HG02763 (cell line): ENCODE measurements around the gene MCUB.
"Not testable (repeated sequence)": the region's sequence is repeated elsewhere in the genome, so short reads cannot be mapped to it uniquely, and the experiment has no call there.

Experiments used
- ATAC-seq: cut with Tn5 transposase; IDR thresholded peaks from one replicate; pipeline ENCODE4 v1.9.1; 2021; ENCODE audit warnings: mild to moderate bottlenecking, moderate library complexity; ENCODE audit not compliant: unreplicated experiment

The MCUB gene

DNA sequence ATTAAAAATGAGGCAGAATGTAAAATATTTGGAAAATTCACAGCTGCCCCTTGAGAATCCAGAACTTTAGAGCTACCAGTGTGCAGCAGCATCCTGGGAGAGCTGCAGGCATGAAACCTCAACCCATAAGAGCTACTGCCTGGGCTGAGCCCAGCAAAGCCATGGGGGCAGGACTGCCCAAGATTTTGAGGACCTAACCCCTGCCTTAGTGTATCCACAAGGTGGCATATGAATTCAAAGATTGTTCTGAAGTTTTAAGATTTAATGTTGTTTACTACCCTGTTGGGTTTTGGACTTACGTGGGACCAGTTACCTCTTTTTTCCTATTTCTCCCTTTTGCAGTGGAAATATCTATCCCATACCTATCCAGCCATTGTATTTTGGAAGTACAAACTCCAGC, 116.8 kb downstream of the MCUB start:
- ATAC-seq: no peak

DNA sequence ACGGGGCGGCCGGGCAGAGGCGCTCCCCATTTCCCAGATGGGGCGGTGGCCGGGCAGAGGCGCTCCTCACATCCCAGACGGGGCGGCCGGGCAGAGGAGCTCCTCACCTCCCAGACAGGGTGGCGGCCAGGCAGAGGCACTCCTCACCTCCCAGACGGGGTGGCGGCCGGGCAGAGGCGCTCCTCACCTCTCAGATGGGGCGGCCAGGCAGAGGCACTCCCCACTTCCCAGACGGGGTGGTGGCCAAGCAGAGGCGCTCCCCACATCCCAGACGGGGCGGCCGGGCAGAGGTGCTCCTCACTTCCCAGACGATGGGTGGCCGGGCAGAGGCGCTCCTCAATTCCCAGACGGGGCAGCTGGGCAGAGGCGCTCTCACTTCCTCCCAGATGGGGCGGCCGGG, 118.4 kb downstream of the MCUB start:
- ATAC-seq: not testable (repeated sequence)

DNA sequence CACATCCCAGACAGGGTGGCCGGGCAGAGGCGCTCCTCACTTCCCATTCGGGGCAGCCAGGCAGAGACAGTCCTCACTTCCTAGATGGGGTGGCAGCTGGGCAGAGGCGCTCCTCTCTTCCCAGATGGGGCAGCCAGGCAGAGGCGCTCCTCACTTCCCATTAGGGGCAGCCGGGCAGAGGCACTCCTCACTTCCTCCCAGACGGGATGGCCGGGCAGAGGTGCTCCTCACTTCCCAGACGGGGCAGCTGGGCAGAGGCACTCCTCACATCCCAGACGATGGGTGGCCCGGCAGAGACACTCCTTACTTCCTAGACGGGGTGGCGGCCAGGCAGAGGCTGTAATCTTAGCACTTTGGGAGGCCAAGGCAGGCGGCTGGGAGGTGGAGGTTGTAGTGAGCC, 118.9 kb downstream of the MCUB start:
- ATAC-seq: not testable (repeated sequence)

DNA sequence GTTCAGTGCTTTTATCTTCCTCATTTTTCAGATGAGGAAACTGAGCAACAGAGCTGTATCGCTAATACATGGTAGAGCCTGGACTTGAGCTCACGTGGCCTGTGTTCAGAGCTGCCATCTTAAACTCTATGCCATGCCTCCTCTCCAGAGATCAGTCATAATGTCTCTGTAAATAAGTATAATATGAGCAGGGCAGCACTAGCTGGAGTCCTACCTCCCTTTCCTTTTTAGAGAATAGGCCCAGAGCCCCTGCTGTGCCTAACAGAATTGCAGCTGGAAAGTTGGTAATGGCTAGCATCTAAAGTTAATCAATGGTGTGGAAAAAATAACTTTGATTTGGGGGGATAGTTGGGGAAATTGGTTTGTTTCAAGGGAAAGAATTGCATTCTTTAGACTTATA, 122.8 kb downstream of the MCUB start:
- no peak for ATAC-seq

DNA sequence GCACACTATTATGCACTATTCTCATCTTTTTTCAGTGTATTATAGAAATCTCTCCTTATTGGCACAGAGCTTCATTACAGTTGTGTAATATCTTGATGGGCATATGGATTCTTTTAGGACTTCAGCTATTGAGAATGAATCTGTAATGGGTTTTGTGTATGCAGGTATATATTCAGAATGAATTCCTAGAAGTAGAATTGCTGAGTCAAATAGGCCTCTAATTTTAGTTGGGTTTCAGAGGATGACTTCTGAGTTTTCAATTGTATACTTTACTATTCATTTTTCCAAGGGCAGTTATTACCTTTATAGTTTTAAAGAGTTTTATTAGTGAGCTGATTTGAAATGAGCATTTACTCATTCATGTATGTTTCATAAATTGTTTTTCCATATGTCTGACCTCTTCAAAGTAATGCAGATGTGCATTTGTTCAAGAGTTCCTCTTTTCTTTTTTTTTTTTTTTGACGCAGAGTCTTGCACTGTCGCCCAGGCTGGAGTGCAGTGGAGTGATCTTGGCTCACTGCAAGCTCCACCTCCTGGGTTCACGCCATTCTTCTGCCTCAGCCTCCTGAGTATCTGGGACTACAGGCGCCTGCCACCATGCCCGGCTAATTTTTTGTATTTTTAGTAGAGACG, 123.7 kb downstream of the MCUB start:
- no peak for ATAC-seq

DNA sequence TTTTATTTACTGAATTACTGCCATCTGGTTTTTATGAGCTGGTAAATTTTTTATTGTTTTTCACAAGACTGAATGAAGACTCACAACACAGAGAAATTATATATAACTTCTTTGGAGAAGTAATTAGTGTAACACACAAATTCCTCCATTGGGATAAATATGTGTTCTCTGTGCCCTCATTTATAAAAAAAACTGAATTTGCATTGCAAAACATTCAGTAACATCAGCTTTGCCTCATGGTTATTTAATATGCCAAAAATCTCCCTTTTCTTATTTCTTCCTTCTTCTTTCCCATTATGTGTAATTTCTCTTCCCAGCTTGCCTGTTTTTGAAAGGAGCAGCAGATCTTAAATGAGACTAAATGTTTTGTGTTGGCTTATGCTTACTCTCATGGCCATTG, 124.7 kb downstream of the MCUB start:
- ATAC-seq: no peak

DNA sequence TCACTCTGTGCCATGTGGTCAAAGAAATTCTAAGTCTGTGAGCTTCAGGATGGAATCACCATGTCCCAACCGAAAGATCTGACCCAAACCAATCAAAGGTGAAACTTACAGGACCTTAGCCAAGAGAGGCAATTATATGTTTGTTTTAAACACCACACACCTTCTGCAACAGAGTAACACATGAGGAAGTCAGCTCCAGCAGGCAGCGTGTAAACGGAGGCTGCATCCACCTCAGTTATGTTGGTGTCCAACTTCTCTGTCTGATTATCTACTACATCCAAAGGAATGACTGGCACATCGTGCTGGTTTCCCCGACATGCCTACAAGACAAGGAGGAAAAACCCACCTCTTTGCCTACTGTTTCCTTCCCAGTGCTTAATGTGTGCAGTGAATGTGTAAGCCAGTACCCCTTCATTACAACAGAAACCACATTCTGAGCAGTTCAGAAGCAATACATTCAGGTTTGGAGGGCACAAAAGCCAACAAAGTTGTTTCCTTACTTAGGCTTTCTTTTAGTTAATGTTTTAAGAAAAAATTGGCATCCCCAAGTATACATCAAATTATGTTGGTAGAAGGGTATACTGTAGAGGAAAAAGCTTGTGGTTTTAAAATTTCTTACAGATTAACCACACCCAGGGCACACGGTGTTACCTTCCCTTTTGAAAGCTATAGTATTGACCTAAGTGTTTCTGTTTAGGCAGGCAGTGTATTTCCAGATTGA, 130.8 kb downstream of the MCUB start:
- peak; percentile 88 for ATAC-seq

DNA sequence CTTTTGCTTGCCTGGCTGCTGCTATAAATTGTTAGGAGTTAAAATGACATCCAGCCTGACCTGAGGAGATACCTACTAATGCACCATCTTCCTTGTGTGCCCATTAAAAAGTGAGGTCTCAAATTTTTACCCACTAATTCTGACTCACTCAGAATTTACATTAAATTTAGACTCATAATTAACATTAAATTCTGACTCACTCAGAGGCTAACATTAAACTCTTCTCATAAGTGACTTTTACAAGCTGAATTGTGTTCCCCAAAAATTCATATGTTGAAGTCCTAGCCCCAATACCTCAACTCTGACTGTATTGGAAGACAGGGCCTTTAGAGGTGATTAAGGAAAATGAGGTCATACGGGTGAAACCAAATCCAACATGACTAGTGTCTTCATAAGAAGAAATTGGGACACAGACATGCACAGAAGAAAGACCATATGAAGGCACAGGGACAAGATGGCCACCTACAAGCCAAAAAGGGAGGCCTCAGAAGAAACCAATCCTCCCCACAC, 131.4 kb downstream of the MCUB start:
- no peak for ATAC-seq

DNA sequence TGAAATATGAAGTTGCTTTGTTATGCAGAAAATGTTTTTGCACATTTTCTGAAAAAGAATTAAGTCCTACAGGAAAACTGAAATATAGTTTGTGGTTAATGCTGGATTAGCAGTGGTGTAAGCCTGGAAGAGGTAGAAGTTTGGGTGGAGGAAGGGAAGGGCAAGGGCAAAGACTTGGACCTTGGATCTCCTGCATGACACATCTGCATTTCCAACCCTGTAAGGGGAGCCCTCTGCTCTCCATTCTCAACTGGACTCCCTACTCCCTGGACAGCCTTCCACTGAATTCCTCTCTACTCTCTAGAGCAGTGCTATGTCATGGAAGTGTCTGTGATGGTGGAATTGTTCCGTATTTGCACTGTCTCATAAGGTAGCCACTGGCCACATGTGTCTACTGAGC, 138.6 kb downstream of the MCUB start:
- no peak for ATAC-seq

DNA sequence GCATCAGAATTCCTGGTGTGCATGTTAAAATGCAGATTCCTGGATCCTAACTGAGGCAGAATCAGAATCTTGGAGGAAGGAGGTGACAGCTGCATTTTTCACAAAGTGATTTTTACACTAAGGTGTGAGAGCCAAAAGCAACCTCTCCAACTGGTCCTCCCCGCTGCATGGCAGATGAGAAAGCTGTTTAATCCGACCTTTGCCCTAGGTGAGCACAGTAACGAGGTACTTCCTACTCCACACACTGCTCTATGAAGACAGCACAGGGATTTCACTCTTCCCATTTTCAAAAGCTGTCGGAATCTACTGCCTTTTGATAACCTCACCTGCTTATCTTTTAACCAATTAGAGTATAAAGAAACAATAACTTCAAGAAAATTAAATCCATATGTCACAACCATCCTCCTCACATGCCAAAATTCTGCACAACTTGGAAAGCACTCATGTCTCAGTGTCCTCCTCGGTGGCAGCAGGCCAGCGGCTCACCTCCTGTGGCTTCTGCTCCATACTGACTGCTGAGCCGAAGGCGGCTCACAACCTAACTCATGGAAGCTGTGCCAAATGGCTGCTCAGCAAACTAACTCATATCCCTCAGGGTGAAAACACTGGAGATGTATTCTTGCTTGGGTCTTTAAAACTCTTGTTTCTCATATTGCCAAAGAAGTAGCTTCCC, 139.6 kb downstream of the MCUB start:
- no peak for ATAC-seq

DNA sequence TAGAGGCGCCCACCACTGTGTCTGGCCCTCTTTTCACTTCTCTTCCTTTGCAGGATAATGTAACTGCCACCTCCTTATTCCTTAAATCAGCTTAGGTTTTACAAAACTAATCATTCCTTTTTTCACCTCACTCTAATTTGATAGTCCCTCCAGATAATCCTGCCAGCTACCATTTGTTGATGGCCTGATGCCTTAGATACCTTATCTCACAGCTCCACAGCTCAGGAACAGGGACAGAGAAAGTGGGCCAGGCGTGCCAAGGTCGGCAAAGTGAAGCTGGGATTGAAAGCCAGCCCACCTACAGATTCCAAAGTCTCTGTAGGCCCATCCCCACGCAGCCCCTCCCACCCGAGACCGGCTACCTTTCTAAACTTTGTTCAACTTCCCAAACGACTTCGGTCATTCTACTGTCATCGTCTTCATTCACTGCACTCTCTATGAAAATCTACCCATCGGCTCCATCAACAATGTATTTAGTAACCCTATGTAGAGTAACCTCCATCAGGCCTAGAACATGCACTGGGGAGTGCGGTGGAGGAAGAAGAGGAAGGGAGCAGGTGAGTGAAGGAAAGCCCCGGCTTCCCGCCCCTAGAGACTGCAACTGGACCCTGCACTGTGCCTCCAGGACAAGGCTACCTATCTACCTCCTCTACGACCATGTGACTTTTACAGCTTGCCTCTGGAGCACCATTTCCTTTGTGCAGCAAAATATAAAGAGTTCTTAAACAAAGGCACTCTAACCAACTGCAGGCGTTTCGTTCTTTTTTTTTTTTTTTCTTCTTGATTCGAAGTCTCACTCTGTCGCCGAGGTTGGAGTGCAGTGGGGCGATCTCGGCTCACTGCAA, 141.7 kb downstream of the MCUB start:
- no peak for ATAC-seq

DNA sequence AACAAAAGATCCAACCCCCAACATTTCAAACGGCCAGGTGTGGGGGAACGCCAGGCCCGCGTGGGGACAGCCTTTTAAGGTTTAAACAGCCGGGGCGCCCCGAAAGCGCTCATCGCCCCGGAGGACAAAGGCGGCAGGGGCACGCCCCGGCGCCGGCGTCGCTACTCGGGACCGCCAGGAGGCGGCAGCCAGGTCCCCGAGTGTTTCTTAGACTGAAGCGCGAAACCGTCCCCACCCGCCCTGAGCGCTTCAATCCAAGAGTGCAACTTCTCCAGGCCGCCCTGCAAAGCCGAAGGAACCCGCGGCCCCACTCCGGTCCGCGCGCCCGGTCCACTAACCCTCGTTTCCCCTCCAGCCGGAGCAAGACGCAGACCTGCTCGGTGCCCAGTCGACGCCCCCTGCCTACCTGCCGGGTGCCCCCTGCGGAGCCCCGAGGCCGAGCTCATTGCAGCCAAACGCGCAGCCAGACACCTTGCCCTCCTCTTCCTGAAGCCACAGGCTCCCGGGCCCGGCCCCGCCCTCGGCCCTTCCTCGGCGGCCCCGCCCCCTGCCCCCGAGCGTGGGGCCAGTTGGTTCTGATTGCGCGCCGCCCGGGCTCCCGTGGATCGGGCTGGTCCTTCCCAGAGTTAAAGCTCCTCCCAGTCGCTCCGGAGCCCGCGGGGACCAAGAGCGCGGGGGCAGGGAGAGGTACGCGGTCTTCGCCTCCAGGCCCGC, 143.1 kb downstream of the MCUB start, which contains the start of gene CASP6:
CASP6 (minus strand) TSS at position 496 of the 714 bp plus-strand sequence; CDS start at position 446, 50 bp downstream.
- ATAC-seq: peak; percentile 68

DNA sequence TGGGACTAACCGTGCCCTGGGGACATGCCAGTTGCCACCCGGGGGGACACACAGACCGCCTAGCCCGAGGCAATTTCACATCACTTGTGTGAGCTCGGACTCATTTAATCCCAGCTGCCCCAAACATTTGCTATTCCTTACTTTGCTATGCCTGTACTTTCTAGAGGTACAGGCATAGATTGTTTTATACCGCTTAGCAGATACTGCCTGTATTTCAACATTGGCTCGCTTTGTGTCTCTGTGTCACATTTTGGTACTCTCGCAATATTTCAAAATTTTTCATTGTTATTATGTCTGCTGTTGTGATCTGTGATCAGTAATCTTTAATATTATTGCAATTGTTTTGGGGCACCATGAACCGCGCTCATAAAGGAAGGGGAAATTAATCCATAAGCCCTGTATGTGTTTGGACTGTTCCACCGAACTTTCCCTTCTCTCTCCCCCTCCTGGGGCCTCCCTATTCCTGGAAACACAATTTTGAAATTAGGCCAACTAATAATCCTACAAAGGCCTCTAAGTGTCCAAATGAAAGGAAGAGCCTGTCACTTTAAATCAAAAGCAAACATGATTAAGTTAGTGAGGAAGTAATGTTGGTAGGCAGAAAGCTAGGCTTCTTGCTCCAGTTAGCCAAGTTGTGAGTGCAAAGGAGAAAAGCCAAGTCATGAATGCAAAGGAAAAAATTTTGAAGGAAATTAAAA, 143.8 kb downstream of the MCUB start:
- no peak for ATAC-seq

DNA sequence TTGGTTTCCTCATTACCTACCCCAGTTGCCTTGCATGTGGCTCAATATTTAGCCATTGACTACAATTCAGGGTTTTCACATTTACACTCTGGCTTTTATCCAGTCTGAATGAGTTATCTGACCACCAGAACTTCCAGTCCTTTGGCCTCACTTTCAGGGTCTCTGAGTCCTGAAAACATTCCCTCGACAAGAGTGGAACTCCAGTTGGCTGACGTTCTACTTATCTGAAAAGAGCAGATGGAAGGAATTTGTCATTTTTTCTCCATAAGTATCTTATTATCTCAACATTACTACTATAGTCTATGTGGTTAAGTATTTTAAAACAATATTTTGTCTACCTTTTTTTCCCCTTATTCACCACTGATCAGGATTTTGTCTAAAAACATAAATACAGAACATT, 148.4 kb downstream of the MCUB start:
- no peak for ATAC-seq

DNA sequence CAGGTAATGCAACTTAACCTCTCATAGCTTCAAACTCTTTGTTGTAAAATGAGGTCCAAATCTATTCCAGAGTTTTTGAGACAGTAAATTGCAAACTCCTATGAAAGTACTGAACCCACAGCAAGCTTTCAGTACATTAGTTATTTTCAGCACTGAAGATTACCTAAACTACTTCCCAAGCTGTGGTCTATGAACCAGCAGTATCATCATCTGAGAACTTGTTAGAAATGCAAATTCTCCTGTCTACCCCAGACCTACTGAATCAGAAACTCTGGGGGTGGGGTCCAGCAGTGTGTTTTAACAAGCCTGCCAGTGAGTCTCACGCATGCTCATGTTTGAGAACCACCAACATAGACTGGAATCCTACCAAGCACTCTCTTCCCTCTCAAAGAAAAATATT, 148.9 kb downstream of the MCUB start:
- ATAC-seq: peak; percentile 95

DNA sequence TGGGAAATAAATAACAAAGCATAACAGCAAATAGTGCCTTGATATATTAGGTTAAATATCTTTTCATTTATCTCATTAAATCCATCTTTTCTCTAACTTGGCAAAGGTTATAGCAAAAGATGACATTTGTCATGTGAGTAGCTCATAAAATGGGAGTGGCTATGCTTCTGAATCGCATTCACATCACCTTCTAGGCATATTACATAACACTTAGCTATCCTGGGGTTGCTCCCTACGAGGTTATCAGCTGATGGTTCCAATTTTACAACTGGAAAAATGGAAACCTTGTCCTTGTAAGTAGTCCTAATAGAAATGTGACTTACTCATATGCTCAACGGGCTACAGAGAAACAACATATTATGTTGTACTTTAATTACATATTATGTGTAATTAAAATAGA, 153.5 kb downstream of the MCUB start:
- ATAC-seq: no peak

DNA sequence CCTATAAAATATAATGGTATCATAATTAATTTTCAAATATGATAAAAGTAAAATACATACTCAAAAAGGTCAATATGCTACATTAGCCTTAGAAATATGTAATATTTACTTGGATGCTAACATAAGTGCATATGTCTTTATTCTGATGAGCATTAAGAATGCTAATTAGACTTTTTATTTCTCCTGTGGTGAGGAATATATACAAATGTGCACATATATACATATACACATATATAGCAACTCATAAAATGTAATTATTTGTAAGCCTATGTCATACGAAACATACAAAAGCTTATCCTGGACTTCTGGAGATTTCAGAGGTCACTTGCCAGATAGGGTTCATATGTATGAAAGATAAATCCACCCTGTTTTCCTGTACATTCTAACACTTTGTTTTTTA, 158.7 kb downstream of the MCUB start:
- ATAC-seq: no peak

DNA sequence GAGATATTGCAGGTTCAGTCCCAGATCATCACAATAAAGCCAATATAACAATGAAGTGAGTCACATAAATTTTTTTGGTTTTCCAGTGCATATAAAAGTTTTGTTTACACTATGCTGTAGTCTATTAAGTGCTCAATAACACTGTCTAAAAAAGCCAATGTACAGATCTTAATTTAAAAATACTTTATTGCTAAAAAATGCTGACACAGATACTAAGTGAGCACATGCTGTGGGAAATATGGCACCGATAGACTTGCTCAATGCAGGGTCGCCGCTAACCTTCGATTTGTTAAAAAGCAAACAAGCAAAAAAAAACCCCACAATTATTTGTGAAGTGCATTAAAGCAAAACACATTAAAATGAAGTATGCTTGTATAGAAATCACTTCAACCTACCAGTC, 159.6 kb downstream of the MCUB start:
- no peak for ATAC-seq

DNA sequence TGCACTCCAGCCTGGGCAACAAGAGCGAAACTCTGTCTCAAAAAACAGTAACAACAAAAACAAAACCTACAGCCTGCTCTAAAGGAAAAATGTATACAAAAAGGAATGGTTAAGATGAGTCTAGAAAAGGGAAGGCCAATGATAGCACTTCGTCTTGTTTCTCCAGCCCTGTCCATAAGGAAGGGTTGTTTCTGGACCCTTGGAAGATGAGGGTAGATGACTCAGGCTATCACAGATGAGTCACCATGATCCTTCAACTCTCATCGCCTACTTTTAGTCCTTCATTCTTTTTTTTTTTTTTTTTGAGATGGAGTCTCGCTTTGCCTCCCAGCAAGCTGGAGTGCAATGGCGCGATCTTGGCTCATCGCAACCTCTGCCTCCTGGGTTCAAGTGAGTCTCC, 161.0 kb downstream of the MCUB start:
- no peak for ATAC-seq

DNA sequence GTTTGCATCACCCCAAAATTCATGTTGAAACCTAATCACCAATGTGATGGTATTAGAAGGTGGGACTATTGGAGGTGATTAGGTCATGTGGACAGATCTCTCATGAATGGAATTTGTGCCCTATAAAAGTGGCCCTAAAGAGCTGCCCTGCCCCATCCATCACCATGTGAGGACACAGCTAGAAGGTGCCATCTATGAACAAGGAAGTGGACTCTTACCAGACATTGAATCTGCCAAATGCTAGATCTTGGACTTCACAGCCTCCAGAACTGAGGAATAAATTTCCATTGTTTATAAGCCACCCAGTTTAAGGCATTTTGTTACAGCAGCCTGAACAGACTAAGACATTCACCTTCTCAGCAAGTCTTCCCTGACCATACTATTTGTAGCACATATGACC, 162.3 kb downstream of the MCUB start:
- no peak for ATAC-seq
